B cell (primary cell): ENCODE measurements around the gene CPLANE2. TPM values are rescaled to one million over a fixed set of nuclear protein-coding genes. Genes with fewer than 3 reads are reported as not detected.

Experiments used
- ATAC-seq: fragments of 200-7000 bp; cut with Tn5 transposase; one replicate; pipeline ENCODE4 v1.10.0; 2021; ENCODE audit warnings: low read depth, mild to moderate bottlenecking, moderate number of reproducible peaks, moderate library complexity
- CTCF ChIA-PET: fragments of 350-600 bp; sonication (Branson Sonifier 250); formaldehyde crosslinking; loops from one replicate; lab custom pipeline; 2021; ENCODE audit warnings: antibody characterized with exemption, inconsistent platforms; lab: Charles Lee
- POLR2A ChIA-PET: fragments of 350-600 bp; sonication (Branson Sonifier 250); formaldehyde crosslinking; loops from one replicate; lab custom pipeline; 2021; ENCODE audit warnings: antibody characterized with exemption; lab: Charles Lee
- DNase-seq: peaks from one replicate; pipeline ENCODE4 v3.0.0; 2013
- H2AFZ ChIP-seq: 2 replicates; pipeline ENCODE4 v1.6.1; 2012; ENCODE audit warnings: mild to moderate bottlenecking, low read depth, low read length; ENCODE audit not compliant: insufficient read depth, poor library complexity, severe bottlenecking
- H3K27ac ChIP-seq, 2 donors: 1 replicate in 1 of 2; 2 replicates in 1 of 2; pipeline ENCODE4 v1.5.1; 2012 to 2013; ENCODE audit warnings: low read length in 2 of 2, mild to moderate bottlenecking in 2 of 2, moderate library complexity in 1 of 2
- H3K27me3 ChIP-seq, 4 experiments: fragments of 200-600 bp in 1 of 4; sonication (generic) in 1 of 4; replicated peaks in 1 of 4; 1 replicate in 2 of 4; 2 replicates in 2 of 4; pipeline versions ENCODE4 v1.6.1 to v1.7.0; 2013 to 2016; ENCODE audit warnings: low read length in 3 of 4, mild to moderate bottlenecking in 2 of 4, mixed read lengths in 1 of 4, moderate library complexity in 1 of 4; ENCODE audit not compliant: insufficient read depth in 4 of 4, control insufficient read depth in 3 of 4; ENCODE audit errors: control extremely low read depth in 1 of 4
- H3K36me3 ChIP-seq, 2 experiments: replicated peaks in 1 of 2; 1 replicate in 1 of 2; 2 replicates in 1 of 2; pipeline versions ENCODE4 v1.6.1 to v1.7.1; 2013; ENCODE audit warnings: low read length in 1 of 2; ENCODE audit not compliant: insufficient read depth in 2 of 2, control insufficient read depth in 1 of 2; ENCODE audit errors: control extremely low read depth in 1 of 2, extremely low read depth in 1 of 2
- H3K4me1 ChIP-seq, 2 donors: fragments of 200-600 bp in 1 of 2; sonication (generic) in 1 of 2; 1 replicate in 1 of 2; 2 replicates in 1 of 2; pipeline versions ENCODE4 v1.5.1 to v1.6.1; 2013 to 2017; ENCODE audit warnings: low read length in 2 of 2; ENCODE audit not compliant: control insufficient read depth in 2 of 2, insufficient read depth in 2 of 2
- H3K4me2 ChIP-seq: replicated peaks from 2 replicates; pipeline ENCODE3; 2012; ENCODE audit warnings: mild to moderate bottlenecking, low read depth, low read length; ENCODE audit not compliant: poor library complexity, severe bottlenecking
- H3K4me3 ChIP-seq, 5 experiments: fragments of 200-600 bp in 1 of 5; sonication (generic) in 1 of 5; 1 replicate in 3 of 5; 2 replicates in 2 of 5; pipeline versions ENCODE4 v1.5.1 to v1.7.0; 2011 to 2016; ENCODE audit warnings: low read length in 4 of 5, mild to moderate bottlenecking in 4 of 5, low read depth in 2 of 5, control low read depth in 1 of 5, moderate library complexity in 1 of 5; ENCODE audit not compliant: insufficient read depth in 1 of 5; ENCODE audit errors: control extremely low read depth in 1 of 5, extremely low read depth in 1 of 5
- H3K79me2 ChIP-seq: fragments of 200-600 bp; sonication (generic); one replicate; pipeline ENCODE4 v1.6.0; 2016; ENCODE audit warnings: low read length; ENCODE audit not compliant: control insufficient read depth, insufficient read depth
- H3K9ac ChIP-seq: fragments of 200-600 bp; sonication (generic); 2 replicates; pipeline ENCODE4 v1.6.1; 2017; ENCODE audit warnings: mild to moderate bottlenecking, low read length, moderate library complexity
- H3K9me3 ChIP-seq, 3 donors: one replicate each; pipeline versions ENCODE4 v1.6.1 to v1.7.1; 2013; ENCODE audit warnings: low read length in 2 of 3; ENCODE audit not compliant: control insufficient read depth in 2 of 3, insufficient read depth in 1 of 3; ENCODE audit errors: control extremely low read depth in 1 of 3
- H4K20me1 ChIP-seq: 2 replicates; pipeline ENCODE4 v1.6.0; 2012; ENCODE audit warnings: mild to moderate bottlenecking, low read length; ENCODE audit not compliant: insufficient read depth, control insufficient read depth, poor library complexity, severe bottlenecking
- H3K27ac Mint-ChIP-seq: one replicate; pipeline ENCODE4 v1.8.0; 2021; ENCODE audit warnings: mixed read lengths
- H3K27me3 Mint-ChIP-seq: one replicate; pipeline ENCODE4 v1.8.0; 2021; ENCODE audit warnings: mixed read lengths
- H3K4me1 Mint-ChIP-seq: one replicate; pipeline ENCODE4 v1.8.0; 2021; ENCODE audit warnings: mixed read lengths
- H3K4me3 Mint-ChIP-seq: one replicate; pipeline ENCODE4 v1.8.0; 2021; ENCODE audit warnings: mixed read lengths
- H3K9me3 Mint-ChIP-seq: one replicate; pipeline ENCODE4 v1.8.0; 2022; ENCODE audit warnings: mixed read lengths; ENCODE audit not compliant: insufficient read depth
- EZH2 ChIP-seq: IDR thresholded peaks from 2 replicates; pipeline ENCODE4 v1.6.1; 2012; ENCODE audit warnings: borderline replicate concordance, low read depth, mild to moderate bottlenecking, moderate library complexity, low read length; ENCODE audit not compliant: insufficient read depth, poor library complexity, severe bottlenecking
- WGBS: methylation state at CpG from one replicate; pipeline ENCODE4 v1.1.5; 2013; ENCODE audit warnings: missing lambda C conversion rate; ENCODE audit not compliant: insufficient coverage; 5-methylcytosine and 5-hydroxymethylcytosine counted together
- intact Hi-C: fragments of 100-400 bp; cut with micrococcal nuclease; formaldehyde crosslinking; loops from one replicate; pipeline ENCODE4 v1.10.0; 2022
- polyA plus RNA-seq: library from polyadenylated mRNA; depleted of rRNA; stranded (reverse); fragments of >200 nt; gene quantifications from 2 replicates; pipeline ENCODE4 v1.2.3, GENCODE V29; 2012
- total RNA-seq, 2 donors: library from RNA; stranded (reverse); fragments of 120-200 nt in 1 of 2; gene quantifications; 1 replicate in 1 of 2; 2 replicates in 1 of 2; pipeline versions ENCODE4 v1.2.3 to v1.2.4, GENCODE V29; 2013 to 2022
- TF ChIP-seq, protein P1 (sequence below): fragments of 200-600 bp; IDR thresholded peaks from one replicate; pipeline ENCODE4 v1.8.0; 2022; ENCODE audit warnings: antibody characterized with exemption, mild to moderate bottlenecking

The CPLANE2 gene
- total and polyA plus RNA-seq, 2 donors (not counting 1 experiment from before 2014, with no cell fraction given) = 5.7 to 11.1 TPM

DNA sequence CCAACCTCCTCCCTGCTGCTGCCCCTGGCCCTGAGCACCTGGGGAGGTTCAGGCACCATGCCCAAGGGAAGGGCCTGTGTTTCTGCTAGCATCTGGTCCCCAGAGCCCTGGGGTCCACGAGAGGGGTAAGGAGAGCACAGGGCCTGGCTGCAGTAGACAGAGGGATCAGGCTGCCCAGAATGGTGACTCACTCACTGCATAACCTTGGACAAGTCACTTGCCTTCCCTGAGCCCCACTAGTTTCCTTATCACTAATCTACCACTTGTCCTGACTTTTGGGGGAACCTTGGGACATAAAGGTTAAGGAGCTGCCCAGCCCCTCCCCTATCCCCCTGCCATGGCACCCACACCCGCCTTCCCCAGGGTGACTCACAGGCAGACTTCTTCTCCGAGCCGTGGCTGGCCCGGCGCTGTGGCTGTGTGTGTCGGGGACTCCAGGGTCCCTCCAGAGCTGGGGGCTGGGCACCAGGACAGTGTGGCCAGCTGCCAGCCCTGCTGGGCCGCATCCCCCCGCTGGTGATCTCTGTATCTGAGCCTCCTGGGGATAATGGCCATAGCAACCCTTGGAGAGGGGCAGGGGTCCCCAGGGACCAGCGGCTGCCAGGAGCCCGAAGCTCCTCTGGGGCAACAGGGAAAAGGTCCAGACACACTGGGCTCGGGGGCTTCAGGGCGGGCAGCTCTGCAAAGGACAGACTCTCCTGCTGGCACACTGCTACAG lies 28.6 kb downstream of the CPLANE2 start:
- H3K4me2 ChIP-seq = no peak overlapping the region
- POLR2A ChIA-PET = no interaction called here
- Mint-ChIP-seq H3K27ac (peak overlapping the region; percentile 46), H3K27me3 (peaks cover 2% of the 10 kb centered on the region), H3K9me3 (no peaks in the 10 kb centered on the region), H3K4me3 (peak overlapping the region; percentile 49), H3K4me1 (peaks cover 10% of the 10 kb centered on the region)
- peaks cover 0 to 3% (median 0%) of the 10 kb centered on the region in 4 experiments for H3K27me3 ChIP-seq
- no peak overlapping the region for H3K9ac ChIP-seq
- 91% methylated on average over 12 of the region's 13 CpGs for WGBS
- no peak for DNase-seq
- no peak for TF ChIP-seq EZH2
- TF ChIP-seq, protein P1, sequence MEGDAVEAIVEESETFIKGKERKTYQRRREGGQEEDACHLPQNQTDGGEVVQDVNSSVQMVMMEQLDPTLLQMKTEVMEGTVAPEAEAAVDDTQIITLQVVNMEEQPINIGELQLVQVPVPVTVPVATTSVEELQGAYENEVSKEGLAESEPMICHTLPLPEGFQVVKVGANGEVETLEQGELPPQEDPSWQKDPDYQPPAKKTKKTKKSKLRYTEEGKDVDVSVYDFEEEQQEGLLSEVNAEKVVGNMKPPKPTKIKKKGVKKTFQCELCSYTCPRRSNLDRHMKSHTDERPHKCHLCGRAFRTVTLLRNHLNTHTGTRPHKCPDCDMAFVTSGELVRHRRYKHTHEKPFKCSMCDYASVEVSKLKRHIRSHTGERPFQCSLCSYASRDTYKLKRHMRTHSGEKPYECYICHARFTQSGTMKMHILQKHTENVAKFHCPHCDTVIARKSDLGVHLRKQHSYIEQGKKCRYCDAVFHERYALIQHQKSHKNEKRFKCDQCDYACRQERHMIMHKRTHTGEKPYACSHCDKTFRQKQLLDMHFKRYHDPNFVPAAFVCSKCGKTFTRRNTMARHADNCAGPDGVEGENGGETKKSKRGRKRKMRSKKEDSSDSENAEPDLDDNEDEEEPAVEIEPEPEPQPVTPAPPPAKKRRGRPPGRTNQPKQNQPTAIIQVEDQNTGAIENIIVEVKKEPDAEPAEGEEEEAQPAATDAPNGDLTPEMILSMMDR = no peak
- intact Hi-C loops = no loop called here
- no peaks in the 10 kb centered on the region for H3K9me3 ChIP-seq
- H2AFZ ChIP-seq = no peak overlapping the region
- H3K4me1 ChIP-seq = peaks cover 12 to 17% of the 10 kb centered on the region in 2 donors
- H4K20me1 ChIP-seq = peaks cover 15% of the 10 kb centered on the region
- H3K36me3 ChIP-seq = peaks cover 0 to 7% of the 10 kb centered on the region in 2 experiments
- ATAC-seq = no peak
- CTCF ChIA-PET = interaction anchor here (1.0 kb wide), 1 partner anchor 9 kb away, joined by 4 read pairs; no protein-coding TSS in a partner anchor
- no peak overlapping the region for H3K27ac ChIP-seq
- peaks cover 8% of the 10 kb centered on the region for H3K79me2 ChIP-seq
- no peak overlapping the region for H3K4me3 ChIP-seq
